Thyroid gland (tissue), 4 donors: ENCODE measurements around the gene PAQR3. TPM values are rescaled to one million over a fixed set of nuclear protein-coding genes. Genes with fewer than 3 reads are reported as not detected.

Experiments
- DNase-seq, 2 donors: peaks; one replicate each; pipeline ENCODE4 v3.0.0-alpha.2; 2019
- H3K27ac ChIP-seq, 3 donors: fragments of 200-600 bp; sonication (generic); 1 replicate in 2 of 3; 2 replicates in 1 of 3; pipeline ENCODE4 v1.5.1; 2016 to 2019; ENCODE audit warnings: mild to moderate bottlenecking in 1 of 3, moderate library complexity in 1 of 3
- H3K27me3 ChIP-seq: fragments of 200-600 bp; sonication (generic); one replicate; pipeline ENCODE4 v1.5.1; 2019
- H3K36me3 ChIP-seq, 2 donors: fragments of 200-600 bp; sonication (generic); one replicate each; pipeline ENCODE4 v1.5.1; 2016 to 2019
- H3K4me1 ChIP-seq, 2 donors: fragments of 200-600 bp; sonication (generic); one replicate each; pipeline ENCODE4 v1.5.1; 2017 to 2019
- H3K4me3 ChIP-seq, 3 donors: fragments of 200-600 bp; sonication (generic); replicated peaks in 1 of 3; 1 replicate in 2 of 3; 2 replicates in 1 of 3; pipeline ENCODE4 v1.5.1; 2016; ENCODE audit warnings: mild to moderate bottlenecking in 1 of 3
- H3K9me3 ChIP-seq: fragments of 200-600 bp; sonication (generic); one replicate; pipeline ENCODE4 v1.5.1; 2017
- CTCF ChIP-seq, 6 experiments: fragments of 200-600 bp in 3 of 6; fragments of 450-650 bp in 3 of 6; sonication (generic) in 3 of 6; IDR thresholded peaks; one replicate each; pipeline ENCODE4 v1.5.1; 2016 to 2019; ENCODE audit warnings: antibody characterized with exemption in 6 of 6, mild to moderate bottlenecking in 2 of 6, inconsistent platforms in 1 of 6, moderate library complexity in 1 of 6
- POLR2A ChIP-seq, 2 donors: fragments of 450-650 bp; IDR thresholded peaks; one replicate each; pipeline ENCODE4 v1.6.1; 2017; ENCODE audit warnings: antibody characterized with exemption in 2 of 2, mild to moderate bottlenecking in 2 of 2, moderate library complexity in 1 of 2
- WGBS, 2 donors: methylation state at CpG; one replicate each; pipeline ENCODE4 v1.1.5; 2017; 5-methylcytosine and 5-hydroxymethylcytosine counted together
- intact Hi-C: fragments of 100-400 bp; cut with DNase I; formaldehyde crosslinking; loops from one replicate; pipeline ENCODE4 v1.15.1; 2023
- total RNA-seq, 4 donors: library from RNA; depleted of rRNA; stranded (reverse); fragments of >200 nt; gene quantifications; one replicate each; pipeline ENCODE4 v1.2.3, GENCODE V29; 2016

PAQR3 gene
- total RNA-seq, 4 donors from 2014 or later: 12.5 to 18.8 (median 15.2) TPM

- Histone ChIP-seq H3K27ac (no peak overlapping the region), H3K4me1 (no peaks in the 10 kb centered on the region), H3K9me3 (no peaks in the 10 kb centered on the region), H3K4me3 (no peak overlapping the region), H3K27me3 (no peaks in the 10 kb centered on the region), H3K36me3 (no peaks in the 10 kb centered on the region)
- intact Hi-C loops: no loop called here
- no peak for TF ChIP-seq POLR2A (IDR thresholded peaks at IDR 0.05)
- no peak for TF ChIP-seq CTCF (IDR thresholded peaks at IDR 0.05)
- no peak for DNase-seq
Measured at GRCh38 chr4:78899302-78899701, 39.9 kb downstream of the PAQR3 start.

- H3K27me3 ChIP-seq: no peaks in the 10 kb centered on the region
- H3K9me3 ChIP-seq: no peaks in the 10 kb centered on the region
- intact Hi-C loops: no loop called here
- TF ChIP-seq POLR2A (IDR thresholded peaks at IDR 0.05): no peak
- no peak for TF ChIP-seq CTCF (IDR thresholded peaks at IDR 0.05)
- peaks cover 5 to 7% of the 10 kb centered on the region in 2 donors for H3K36me3 ChIP-seq
- H3K4me1 ChIP-seq: no peaks in the 10 kb centered on the region
- no peak for DNase-seq
- H3K27ac ChIP-seq: no peak overlapping the region
- H3K4me3 ChIP-seq: no peak overlapping the region
Measured at GRCh38 chr4:78889955-78890354, 49.3 kb downstream of the PAQR3 start.

GRCh38 chr4:78885598-78885997, 53.6 kb downstream of the PAQR3 start:
- DNase-seq: no peak
- Histone ChIP-seq H3K9me3 (no peaks in the 10 kb centered on the region), H3K27me3 (no peaks in the 10 kb centered on the region), H3K36me3 (peaks cover 0 to 7% of the 10 kb centered on the region in 2 donors), H3K4me3 (no peak overlapping the region), H3K27ac (no peak overlapping the region), H3K4me1 (no peaks in the 10 kb centered on the region)
- intact Hi-C loops: no loop called here
- TF ChIP-seq CTCF (IDR thresholded peaks at IDR 0.05) (no peak), POLR2A (IDR thresholded peaks at IDR 0.05) (no peak)

GRCh38 chr4:78880874-78881492, 58.3 kb downstream of the PAQR3 start:
- Histone ChIP-seq H3K36me3 (no peaks in the 10 kb centered on the region), H3K27me3 (no peaks in the 10 kb centered on the region)

GRCh38 chr4:78878031-78878430, 61.2 kb downstream of the PAQR3 start:
- intact Hi-C loops: no loop called here
- H3K4me1 ChIP-seq: no peaks in the 10 kb centered on the region
- WGBS, 2 donors: 97 to 98% methylated on average over 1 of the region's 1 CpG

More at GRCh38 chr4:78880874-78881492, 58.3 kb downstream of the PAQR3 start:
- intact Hi-C loops: no loop called here
- H3K27ac ChIP-seq: no peak overlapping the region
- no peak overlapping the region for H3K4me3 ChIP-seq
- TF ChIP-seq CTCF (IDR thresholded peaks at IDR 0.05) (no peak), POLR2A (IDR thresholded peaks at IDR 0.05) (no peak)
- no peaks in the 10 kb centered on the region for H3K9me3 ChIP-seq
- no peaks in the 10 kb centered on the region for H3K4me1 ChIP-seq
- no peak for DNase-seq

More at GRCh38 chr4:78878031-78878430, 61.2 kb downstream of the PAQR3 start:
- DNase-seq: no peak
- TF ChIP-seq CTCF (IDR thresholded peaks at IDR 0.05): no peak
- TF ChIP-seq POLR2A (IDR thresholded peaks at IDR 0.05): no peak
- H3K4me3 ChIP-seq: no peak overlapping the region
- H3K27me3 ChIP-seq: no peaks in the 10 kb centered on the region
- no peak overlapping the region for H3K27ac ChIP-seq
- H3K9me3 ChIP-seq: no peaks in the 10 kb centered on the region
- H3K36me3 ChIP-seq: peaks cover 0 to under 1% of the 10 kb centered on the region in 2 donors
